GM15510 (cell line): ENCODE measurements around the gene EFNB1.

Experiments
- POLR2A ChIP-seq: IDR thresholded peaks from 3 replicates; pipeline ENCODE4 v1.6.1; 2011; ENCODE audit warnings: borderline replicate concordance; ENCODE audit not compliant: insufficient read length; ENCODE audit errors: extremely low read depth

Gene EFNB1

GRCh38 chrX:68834371-68835103 lies 5.7 kb downstream of the EFNB1 start:
- TF ChIP-seq POLR2A: no peak

- TF ChIP-seq POLR2A: no peak
Measured at GRCh38 chrX:68835104-68835442, 6.3 kb downstream of the EFNB1 start.

- TF ChIP-seq POLR2A: no peak
Measured at GRCh38 chrX:68835468-68835867, 6.6 kb downstream of the EFNB1 start.

GRCh38 chrX:68837119-68837518 lies 8.3 kb downstream of the EFNB1 start:
- TF ChIP-seq POLR2A: no peak

- no peak for TF ChIP-seq POLR2A
Measured at GRCh38 chrX:68838571-68838910, 9.7 kb downstream of the EFNB1 start.

- TF ChIP-seq POLR2A: no peak
Measured at GRCh38 chrX:68839771-68840170, 10.9 kb downstream of the EFNB1 start.

- no peak for TF ChIP-seq POLR2A
Measured at GRCh38 chrX:68840256-68840655, 11.4 kb downstream of the EFNB1 start.

- TF ChIP-seq POLR2A: no peak
Measured at GRCh38 chrX:68841251-68842049, 12.6 kb downstream of the EFNB1 start.

- no peak for TF ChIP-seq POLR2A
Measured at GRCh38 chrX:68842351-68842750, 13.5 kb downstream of the EFNB1 start.

- TF ChIP-seq POLR2A: no peak
Measured at GRCh38 chrX:68842781-68843581, 14.2 kb downstream of the EFNB1 start.

GRCh38 chrX:68843992-68844391 lies 15.2 kb downstream of the EFNB1 start:
- TF ChIP-seq POLR2A: no peak

GRCh38 chrX:68844581-68844980 lies 15.8 kb downstream of the EFNB1 start:
- TF ChIP-seq POLR2A: no peak

- no peak for TF ChIP-seq POLR2A
Measured at GRCh38 chrX:68846536-68846935, 17.7 kb downstream of the EFNB1 start.

- TF ChIP-seq POLR2A: no peak
Measured at GRCh38 chrX:68847172-68847571, 18.4 kb downstream of the EFNB1 start.

GRCh38 chrX:68848189-68848940 lies 19.5 kb downstream of the EFNB1 start:
- no peak for TF ChIP-seq POLR2A

GRCh38 chrX:68851082-68851481 lies 22.3 kb downstream of the EFNB1 start:
- TF ChIP-seq POLR2A: no peak

GRCh38 chrX:68852046-68852445 lies 23.2 kb downstream of the EFNB1 start:
- TF ChIP-seq POLR2A: no peak
